ENCODE data around the gene MS4A4E.
"Not testable (repeated sequence)": the region's sequence is repeated elsewhere in the genome, so short reads cannot be mapped to it uniquely, and the experiment has no call there.

GRCh38 chr11:60185512-60185827 is 57.5 kb downstream of the MS4A4E start:
- TF ChIP-seq CTCF (IDR thresholded peaks at IDR 0.05); FOXJ3 (CRISPR knock-in tag; IDR thresholded peaks at IDR 0.05; ENCODE audit: borderline replicate concordance); SP1 (CRISPR knock-in tag; conservative IDR thresholded peaks at IDR 0.05); E2F4 (CRISPR knock-in tag; IDR thresholded peaks at IDR 0.05; ENCODE audit: borderline replicate concordance, low read depth); SMAD4 (CRISPR knock-in tag; IDR thresholded peaks at IDR 0.05); USF1 (CRISPR knock-in tag; IDR thresholded peaks at IDR 0.05); ZNF232 (CRISPR knock-in tag; IDR thresholded peaks at IDR 0.05); ATF1 (CRISPR knock-in tag; IDR thresholded peaks at IDR 0.05); FOXK1 (CRISPR knock-in tag; IDR thresholded peaks at IDR 0.05); E2F1 (CRISPR knock-in tag; IDR thresholded peaks at IDR 0.05); ATF6 (CRISPR knock-in tag; IDR thresholded peaks at IDR 0.05); PREB (CRISPR knock-in tag; IDR thresholded peaks at IDR 0.05; ENCODE audit: borderline replicate concordance); RORB (CRISPR knock-in tag; IDR thresholded peaks at IDR 0.05): not testable (repeated sequence)
